Measurements from ENCODE around the gene TPCN1. TPM values are rescaled to one million over a fixed set of nuclear protein-coding genes. Genes with fewer than 3 reads are reported as not detected.

TPCN1 gene
- total and polyA plus RNA-seq, 2 of the 8 experiments (the other 6 are each of a cell fraction or from before 2014, with no cell fraction given), result 14.9 to 21.4 TPM

GRCh38 chr12:113292091-113292490 lies 70.8 kb downstream of the TPCN1 start:
- peaks cover 0 to 3% (median 0%) of the 10 kb centered on the region in 4 experiments; a peak in 2 of 8 replicates for H3K36me3 ChIP-seq (ENCODE audit: control insufficient read depth in 2 of 4, insufficient read depth in 4 of 4, low read length in 3 of 4)
- peaks cover 0 to 1% of the 10 kb centered on the region in 2 experiments for H4K20me1 ChIP-seq (replicated peaks in 1 of 2; ENCODE audit: control insufficient read depth in 1 of 2, insufficient read depth in 2 of 2, low read length in 2 of 2)
- H3K56ac ChIP-seq (replicated peaks; ENCODE audit: insufficient read length, low read depth, low read length), result no peak overlapping the region
- ChIA-PET CTCF (ENCODE audit: partially characterized antibody) (interaction anchor here (1.3 kb wide), 1 partner anchor 42 kb away, joined by 4 read pairs; no protein-coding TSS in a partner anchor), POLR2A (ENCODE audit: partially characterized antibody) (no interaction called here)
- no peak overlapping the region for H4K91ac ChIP-seq (replicated peaks; ENCODE audit: insufficient read length, low read length)
- no peak overlapping the region for H2BK12ac ChIP-seq (ENCODE audit: low read depth, low read length)
- no peak overlapping the region for H4K5ac ChIP-seq (ENCODE audit: insufficient read length, low read depth, low read length)
- H3K4ac ChIP-seq (replicated peaks; ENCODE audit: insufficient read length, low read depth, low read length), result no peak overlapping the region
- no peaks in the 10 kb centered on the region for H3K9me3 ChIP-seq (ENCODE audit: insufficient read depth in 2 of 2, low read depth in 1 of 2, low read length in 1 of 2)
- no peaks in the 10 kb centered on the region for H3K23me2 ChIP-seq (ENCODE audit: low read depth, low read length)
- no peak overlapping the region for H2BK20ac ChIP-seq (ENCODE audit: low read length)
- H3K79me1 ChIP-seq (ENCODE audit: low read depth, low read length), result no peaks in the 10 kb centered on the region
- no peak overlapping the region for H3K23ac ChIP-seq (ENCODE audit: insufficient read length)
- no peak overlapping the region for H2AK5ac ChIP-seq (ENCODE audit: low read depth, low read length)
- H3K4me3 ChIP-seq (ENCODE audit: extremely low read depth in 1 of 4, insufficient read depth in 2 of 4, low read depth in 3 of 4, low read length in 4 of 4), result no peak overlapping the region
- TF ChIP-seq JUND (IDR thresholded peaks at IDR 0.05; ENCODE audit: low read length) (no peak), USF2 (IDR thresholded peaks at IDR 0.05; ENCODE audit: low read length) (no peak), SP1 (IDR thresholded peaks at IDR 0.05; ENCODE audit: low read depth, low read length) (no peak), NANOG (IDR thresholded peaks at IDR 0.05; ENCODE audit: insufficient read depth, low read depth, low read length, poor library complexity, severe bottlenecking) (no peak), SIRT6 (IDR thresholded peaks at IDR 0.05; ENCODE audit: low read length) (no peak), EGR1 (IDR thresholded peaks at IDR 0.05; ENCODE audit: borderline replicate concordance, low read depth, low read length) (no peak), SAP30 (IDR thresholded peaks at IDR 0.05; ENCODE audit: insufficient read depth, insufficient replicate concordance, low read length) (no peak), BRCA1 (IDR thresholded peaks at IDR 0.05; ENCODE audit: low read depth, low read length) (no peak), SIX5 (IDR thresholded peaks at IDR 0.05; ENCODE audit: low read depth, low read length) (no peak), RAD21 (IDR thresholded peaks at IDR 0.05 in 1 of 2, conservative IDR thresholded peaks at IDR 0.05 in 1 of 2; ENCODE audit: low read depth in 2 of 2, low read length in 2 of 2) (no peak), TCF12 (IDR thresholded peaks at IDR 0.05; ENCODE audit: low read depth, low read length) (no peak)
- H3K4me2 ChIP-seq (ENCODE audit: insufficient read depth in 1 of 2, low read depth in 2 of 2, low read length in 2 of 2), result no peak overlapping the region
- H3K9ac ChIP-seq (replicated peaks in 1 of 4; ENCODE audit: extremely low read depth in 1 of 4, low read depth in 3 of 4, low read length in 3 of 4), result no peak overlapping the region
- H3K27me3 ChIP-seq (replicated peaks in 1 of 4; ENCODE audit: control insufficient read depth in 3 of 4, extremely low read depth in 1 of 4, insufficient read depth in 3 of 4, low read length in 3 of 4), result no peaks in the 10 kb centered on the region
- H2BK5ac ChIP-seq (ENCODE audit: low read depth, low read length), result no peak overlapping the region
- no peak overlapping the region for H4K8ac ChIP-seq (ENCODE audit: extremely low read depth, insufficient read depth, low read length)
- DNase-seq (ENCODE audit: low read depth in 1 of 2, low spot score in 2 of 2), result no peak
- H3K18ac ChIP-seq (ENCODE audit: extremely low read depth, low read length), result no peak overlapping the region
- no peak overlapping the region for H2BK15ac ChIP-seq (ENCODE audit: low read length)
- no peak overlapping the region for H3K14ac ChIP-seq (ENCODE audit: insufficient read length)
- FAIRE-seq, result no peak
- no peak overlapping the region for H2AFZ ChIP-seq (ENCODE audit: low read length)
- no peak overlapping the region for H2BK120ac ChIP-seq (replicated peaks; ENCODE audit: low read depth, low read length)
- H3K79me2 ChIP-seq (ENCODE audit: control insufficient read depth in 1 of 2, insufficient read depth in 2 of 2, low read length in 2 of 2), result no peaks in the 10 kb centered on the region
- no peak overlapping the region for H3K27ac ChIP-seq (ENCODE audit: low read depth, low read length)
- no peaks in the 10 kb centered on the region for H3K4me1 ChIP-seq (replicated peaks in 1 of 4; ENCODE audit: control insufficient read depth in 3 of 4, insufficient read depth in 4 of 4, low read length in 3 of 4)
- WGBS, 2 experiments (ENCODE audit: extremely low coverage in 1 of 2, insufficient coverage in 1 of 2, insufficient read length in 1 of 2, insufficient replicate concordance in 2 of 2, low coverage in 1 of 2, low lambda C conversion rate in 2 of 2, missing lambda C conversion rate in 1 of 2), result 89% methylated on average over 6 of the region's 6 CpGs; no CpG with 5 or more reads in 1 of the 2 experiments

All from H1 (cell line).